CD4-positive, alpha-beta T cell treated with Interleukin-17A for 1 hour (primary cell): ENCODE measurements around the gene PDILT.
"Not testable (repeated sequence)": the region's sequence is repeated elsewhere in the genome, so short reads cannot be mapped to it uniquely, and the experiment has no call there.

Experiments
- DNase-seq: peaks from one replicate; pipeline ENCODE4 v3.0.0-alpha.2; 2020

PDILT gene

DNA sequence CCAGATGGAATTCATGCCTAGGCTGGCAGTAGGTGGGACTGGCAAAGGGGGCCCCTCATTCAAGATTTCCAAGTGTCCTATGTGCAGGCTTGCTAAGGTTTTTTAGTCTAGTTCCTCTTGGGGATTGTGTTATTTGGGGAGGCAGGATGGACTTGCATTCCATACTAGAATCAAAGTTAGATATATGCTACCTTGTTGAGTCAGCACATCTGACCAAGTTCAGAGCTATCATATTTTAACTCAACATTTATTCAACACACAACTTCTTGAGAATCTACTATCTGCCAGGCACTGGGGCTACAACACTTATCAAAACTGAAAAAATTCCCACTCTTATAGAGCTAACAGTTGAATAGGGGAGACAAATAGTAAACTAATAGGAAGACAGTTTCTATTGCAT is 83.9 kb downstream of the PDILT start:
- no peak for DNase-seq

DNA sequence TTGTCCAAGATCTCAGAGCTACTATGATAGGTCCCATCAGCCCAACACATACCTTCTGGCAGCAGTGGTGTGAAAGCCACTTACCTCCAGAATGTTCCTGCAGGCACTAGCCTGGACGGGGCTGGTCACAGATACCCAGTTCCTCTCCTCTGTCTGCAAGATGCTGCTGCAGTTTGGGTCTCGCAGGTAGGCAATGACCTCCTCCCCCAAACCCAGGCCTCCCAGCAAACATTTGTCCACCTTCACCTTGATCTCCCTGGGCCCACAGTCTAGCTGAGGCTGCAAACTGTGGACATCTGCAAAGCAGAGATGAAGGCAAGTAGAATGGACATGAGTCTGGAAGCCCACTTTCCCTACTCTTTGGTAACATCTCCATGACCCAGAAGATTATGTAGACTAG is 84.4 kb downstream of the PDILT start:
- no peak for DNase-seq

DNA sequence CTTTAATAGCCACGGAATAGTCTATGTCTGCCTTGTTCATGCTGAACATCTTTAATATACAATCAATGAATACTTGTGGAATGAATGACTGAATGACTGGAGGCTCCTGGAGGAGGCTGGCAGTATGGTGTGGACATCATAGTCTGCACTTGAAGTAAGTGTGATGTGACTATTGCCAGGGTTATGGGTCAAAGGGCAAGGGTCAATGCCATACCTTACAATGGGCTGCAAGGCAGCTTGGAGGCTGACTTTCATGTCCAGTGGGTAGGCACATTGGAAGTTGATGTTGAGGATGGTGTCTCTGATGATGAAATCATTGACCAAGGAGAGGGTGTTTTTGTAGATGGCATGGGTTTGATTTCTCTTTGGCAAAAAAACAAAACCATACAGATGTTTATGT is 85.1 kb downstream of the PDILT start:
- no peak for DNase-seq

DNA sequence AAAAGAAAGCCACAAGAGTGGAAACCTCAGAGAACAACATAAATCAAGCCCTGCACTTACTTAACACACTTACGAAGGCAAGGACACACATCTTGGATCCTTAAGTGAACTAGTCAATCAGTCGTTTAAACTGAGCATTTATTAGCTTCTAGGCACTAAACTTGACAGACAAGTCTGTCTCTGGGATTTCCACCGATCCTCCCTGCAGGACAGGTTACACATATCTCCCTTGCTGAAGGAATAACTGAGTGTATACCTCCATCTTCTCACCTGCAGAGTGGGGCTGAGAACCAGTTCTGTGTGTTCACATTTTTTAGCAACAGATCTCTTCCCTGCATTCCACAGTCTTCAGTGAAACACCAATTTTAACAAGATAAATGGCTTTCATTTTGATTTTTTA is 86.1 kb downstream of the PDILT start:
- no peak for DNase-seq

DNA sequence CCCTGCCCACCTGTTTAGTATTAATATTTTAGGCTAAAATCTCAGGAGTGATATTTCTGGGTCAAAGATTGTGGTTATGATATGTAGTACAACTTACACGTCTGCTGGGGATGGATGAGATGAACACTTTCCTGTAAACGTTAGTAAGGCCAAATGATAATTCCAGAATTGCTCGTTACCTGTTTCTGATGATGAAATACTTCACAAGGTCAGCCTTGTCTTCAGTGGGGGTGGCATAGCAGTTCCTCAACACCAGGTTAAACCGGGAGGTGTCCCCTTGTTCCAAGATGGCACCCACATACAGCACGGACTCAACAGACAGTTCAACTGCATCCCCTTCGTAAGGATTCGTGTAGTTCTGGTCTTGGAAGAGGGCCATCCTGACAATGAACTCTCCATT is 86.5 kb downstream of the PDILT start:
- DNase-seq = no peak

DNA sequence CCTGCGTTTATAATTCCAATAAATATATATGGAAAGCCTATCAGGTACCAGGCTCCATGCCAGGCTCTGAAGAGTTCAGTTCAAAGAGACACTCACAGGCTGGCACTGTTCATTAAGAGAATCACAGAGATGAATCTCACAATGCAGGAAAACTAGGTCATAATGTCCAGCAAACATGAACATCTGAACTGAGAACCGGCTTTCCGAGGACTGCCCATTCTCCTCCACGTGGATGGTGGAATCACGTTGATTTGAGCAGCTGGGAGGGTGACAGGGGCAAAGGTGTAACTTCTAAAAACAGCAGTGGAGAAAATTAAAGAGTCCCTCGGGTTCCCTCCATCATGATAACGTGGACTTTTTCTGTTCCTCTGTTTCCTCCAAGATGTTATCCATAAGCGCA is 87.4 kb downstream of the PDILT start:
- DNase-seq = no peak

DNA sequence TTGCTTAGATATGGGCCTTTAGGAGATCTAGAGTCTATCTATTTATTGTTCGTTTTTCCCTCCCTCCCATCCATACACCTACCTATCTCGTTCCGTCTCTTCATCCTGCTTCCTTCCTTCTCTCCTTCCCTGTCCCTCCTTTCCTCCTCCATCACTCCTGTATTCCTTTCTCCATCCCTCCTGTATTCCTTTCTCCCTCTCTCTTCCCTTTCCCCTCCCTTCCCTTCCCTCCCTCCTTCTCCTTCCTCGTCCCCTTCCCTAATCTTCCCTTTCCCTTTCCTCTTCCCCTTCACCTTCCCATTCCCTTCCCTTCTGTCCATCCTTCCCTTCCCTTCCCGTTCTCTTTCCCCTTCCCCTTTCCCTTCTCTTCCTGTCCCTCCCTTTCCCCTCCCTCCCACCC is 87.8 kb downstream of the PDILT start:
- DNase-seq = no peak

DNA sequence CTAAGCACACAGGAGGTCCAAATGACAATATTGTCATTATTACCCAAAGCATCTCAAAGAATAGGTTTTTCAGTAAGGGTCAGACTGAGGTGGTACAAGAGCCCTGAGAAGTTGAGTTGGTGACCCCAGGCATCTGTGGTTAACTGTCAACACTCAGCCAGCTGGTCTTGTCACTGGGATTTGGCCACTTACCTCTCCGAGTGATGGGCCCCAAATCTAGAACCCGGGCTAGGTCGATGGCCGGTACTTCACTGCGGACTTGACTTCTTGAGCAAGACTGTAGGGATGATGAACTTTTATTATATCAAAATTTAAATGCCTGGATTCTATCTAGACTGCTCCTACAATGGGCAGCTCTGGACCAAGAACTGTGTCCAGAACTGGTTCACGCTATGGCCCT is 88.8 kb downstream of the PDILT start:
- no peak for DNase-seq

DNA sequence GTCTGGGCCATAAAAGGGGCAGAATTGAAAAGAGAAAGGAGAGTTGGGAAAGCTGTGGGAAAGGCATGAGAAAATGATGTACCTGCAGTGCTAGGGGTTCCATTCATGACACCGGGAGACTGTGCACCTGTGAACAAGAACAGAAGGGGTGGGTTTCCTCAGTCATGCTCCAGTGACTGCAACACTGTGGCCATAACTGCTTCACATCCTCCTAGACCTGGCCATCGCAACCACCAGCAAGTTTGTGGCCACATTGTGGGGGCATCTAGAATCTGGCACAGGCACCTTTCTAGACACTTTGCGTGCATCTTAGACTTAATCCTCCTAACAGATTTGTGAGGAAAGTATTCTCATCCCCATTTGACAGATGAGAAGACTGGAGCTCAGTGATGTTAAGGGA is 90.0 kb downstream of the PDILT start:
- no peak for DNase-seq

DNA sequence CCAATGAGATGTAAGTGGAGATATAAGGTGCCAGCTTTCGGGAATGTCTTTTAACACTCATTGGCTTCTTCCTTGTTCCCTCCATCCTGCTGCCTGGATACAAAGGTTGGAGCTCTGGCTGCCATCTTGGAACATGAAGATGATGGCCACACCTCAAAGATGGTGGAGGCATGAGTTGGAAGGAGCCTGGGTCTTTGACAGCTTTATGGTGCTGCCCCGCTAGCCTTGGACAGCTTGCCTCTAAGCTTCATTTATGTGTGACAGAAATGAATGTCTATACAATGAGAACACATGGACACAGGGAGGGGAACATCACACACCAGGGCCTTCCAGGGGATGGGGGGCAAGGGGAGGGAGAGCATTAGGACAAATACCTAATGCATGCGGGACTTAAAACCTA is 90.8 kb downstream of the PDILT start:
- DNase-seq = no peak

DNA sequence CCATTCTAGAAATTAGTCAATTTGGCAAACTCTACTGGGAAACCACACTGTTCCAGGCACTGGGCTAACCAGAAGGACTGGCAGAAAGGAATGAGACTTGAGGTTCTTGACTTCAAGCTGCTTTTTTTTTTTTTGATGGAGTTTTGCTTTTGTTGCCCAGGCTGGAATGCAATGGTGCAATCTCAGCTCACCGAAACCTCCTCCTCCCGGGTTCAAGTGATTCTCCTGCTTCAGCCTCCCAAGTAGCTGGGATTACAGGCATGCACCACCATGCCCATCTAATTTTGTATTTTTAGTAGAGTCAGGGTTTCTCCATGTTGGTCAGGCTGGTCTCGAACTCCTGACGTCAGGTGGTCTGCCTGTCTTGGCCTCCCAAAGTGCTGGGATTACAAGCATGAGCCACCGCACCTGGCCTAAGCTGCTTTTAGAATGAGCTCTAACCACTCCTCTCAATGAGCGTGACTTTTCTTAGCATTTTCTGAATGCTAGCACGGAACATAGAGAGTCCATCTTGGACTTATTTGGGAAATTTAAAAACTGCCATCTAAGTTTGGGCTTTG is 91.9 kb downstream of the PDILT start:
- DNase-seq = not testable (repeated sequence)

DNA sequence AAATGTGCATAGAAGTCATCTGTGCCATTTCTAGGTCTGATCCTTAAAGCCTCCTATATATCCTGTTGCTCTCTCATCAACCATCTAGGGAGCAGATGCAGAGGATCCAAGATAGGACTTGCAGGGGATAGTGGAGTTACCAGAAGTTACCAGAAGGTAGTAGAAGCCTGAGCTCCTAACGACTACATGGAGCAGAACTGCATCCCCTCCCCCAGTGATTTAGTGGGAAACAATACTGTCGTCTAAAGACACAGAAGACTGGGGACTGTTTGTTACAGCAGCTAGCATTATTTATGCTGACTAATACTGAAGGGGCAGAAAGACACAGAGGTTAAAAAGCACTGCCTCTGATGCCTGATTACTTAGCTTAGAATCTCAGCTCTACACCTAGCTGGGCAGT is 93.0 kb downstream of the PDILT start:
- no peak for DNase-seq

DNA sequence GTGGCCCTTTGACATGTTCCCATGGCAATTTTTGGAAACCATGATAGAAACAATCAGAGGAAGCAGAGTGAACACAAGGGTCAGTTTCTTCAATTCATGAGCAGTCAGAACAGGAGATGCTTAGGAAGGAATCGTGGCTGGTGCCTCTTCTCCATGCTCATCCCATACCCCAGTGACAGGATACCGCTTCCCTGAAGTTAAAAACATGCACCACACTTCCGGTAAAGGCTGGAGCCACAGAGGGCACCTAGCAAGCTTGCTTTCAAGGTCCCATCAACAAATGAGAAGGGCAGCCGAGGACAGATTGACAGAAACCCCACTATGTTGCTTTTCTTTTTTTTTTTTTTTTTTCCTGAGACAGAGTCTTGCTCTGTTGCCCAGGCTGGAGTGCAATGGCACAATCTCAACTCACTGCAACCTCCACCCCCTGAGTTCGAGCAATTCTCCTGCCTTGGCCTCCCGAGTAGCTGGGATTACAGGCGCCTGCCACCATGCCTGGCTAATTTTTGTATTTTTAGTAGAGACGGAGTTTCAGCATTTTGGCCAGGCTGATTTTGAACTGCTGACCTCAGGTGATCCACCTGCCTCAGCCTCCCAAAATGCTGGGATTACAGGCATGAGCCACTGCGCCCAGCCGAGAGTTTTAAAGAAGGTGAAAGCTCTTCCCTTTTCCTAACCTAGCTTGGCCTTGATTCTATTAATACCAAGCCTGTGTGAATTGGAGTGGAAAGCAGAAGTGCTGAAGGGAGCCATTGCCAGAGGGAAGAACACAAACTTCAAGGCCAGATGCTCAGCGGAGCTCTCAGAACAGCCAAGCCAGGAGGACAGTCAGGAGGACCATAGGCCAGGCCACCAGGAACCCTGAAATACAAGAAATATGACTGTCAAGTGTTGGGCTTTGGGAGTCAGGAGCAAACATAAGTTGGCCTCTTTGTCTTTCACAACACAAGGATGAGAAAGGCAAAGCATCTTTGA is 93.8 kb downstream of the PDILT start:
- no peak for DNase-seq

DNA sequence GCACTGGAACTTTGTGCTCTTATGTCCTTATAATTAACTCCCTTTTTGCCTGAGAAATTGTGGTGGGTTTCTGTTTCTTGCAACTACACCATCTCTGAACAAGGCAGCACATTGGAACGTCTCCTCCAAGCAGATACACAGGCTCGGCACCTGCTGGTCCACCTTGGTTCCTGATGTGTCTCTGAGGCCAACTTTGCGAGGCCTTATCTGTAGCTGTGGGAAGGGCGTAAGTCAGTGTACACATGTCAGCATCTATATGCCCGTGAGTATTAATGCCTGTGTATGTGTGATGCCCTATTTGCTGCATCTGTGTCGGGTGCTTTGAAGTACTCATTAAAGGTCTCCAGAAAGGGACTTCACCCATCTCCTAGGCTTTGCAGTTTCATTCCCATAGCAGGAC is 94.8 kb downstream of the PDILT start:
- no peak for DNase-seq
